Measurements from ENCODE around the gene RNF133. TPM values are rescaled to one million over a fixed set of nuclear protein-coding genes. Genes with fewer than 3 reads are reported as not detected.
A peak's percentile ranks its signal among the peaks of the same experiment; 100 is the strongest.

Gene RNF133
- total and polyA plus RNA-seq, 10 of the 15 experiments (the other 5 are each of a cell fraction or from before 2014, with no cell fraction given): 0.05 TPM; not detected in 9

GRCh38 chr7:122715183-122715582, 16.3 kb upstream of the RNF133 start:
- SMC1A ChIA-PET (ENCODE audit: uncharacterized antibody, unreplicated experiment): interaction anchor here (0.9 to 7.5 kb wide), 19 partner anchors 11 to 148 kb away, joined by 3 to 58 read pairs (median 6); partner anchors contain the start of genes RNF133 and RNF148
- Histone ChIP-seq H3K4me3 (no peak overlapping the region), H3K9ac (ENCODE audit: control insufficient read depth, insufficient read depth, low read length) (no peak overlapping the region), H3K36me3 (ENCODE audit: control insufficient read depth in 2 of 2, insufficient read depth in 2 of 2, low read length in 1 of 2) (no peaks in the 10 kb centered on the region), H3K27me3 (replicated peaks in 1 of 2; ENCODE audit: control insufficient read depth in 2 of 2, insufficient read depth in 2 of 2, low read length in 1 of 2) (no peaks in the 10 kb centered on the region), H3K9me3 (replicated peaks; ENCODE audit: control insufficient read depth, insufficient read depth, low read length) (no peaks in the 10 kb centered on the region), H2AFZ (ENCODE audit: control insufficient read depth, low read depth, low read length) (no peak overlapping the region), H3K79me2 (ENCODE audit: control insufficient read depth, insufficient read depth, low read length) (no peaks in the 10 kb centered on the region), H3K27ac (ENCODE audit: control insufficient read depth, insufficient read depth) (no peak overlapping the region), H3K4me2 (ENCODE audit: control insufficient read depth, insufficient read depth) (no peak overlapping the region), H4K20me1 (ENCODE audit: control insufficient read depth, insufficient read depth) (no peaks in the 10 kb centered on the region), H3K4me1 (ENCODE audit: control insufficient read depth, insufficient read depth, low read length) (no peaks in the 10 kb centered on the region)
- in situ Hi-C loops (cut with MboI) (no loop called here), intact Hi-C loops (cut with micrococcal nuclease; ENCODE audit: unreplicated experiment) (no loop called here)
- FAIRE-seq (no peak), ATAC-seq (peak; percentile 14), DNase-seq (ENCODE audit: low read depth, low spot score) (no peak)
- POLR2A ChIA-PET: interaction anchor here (0.6 to 1.2 kb wide), 4 partner anchors 21 to 170 kb away, joined by 3 to 6 read pairs (median 4); no protein-coding TSS in a partner anchor
- CTCF ChIA-PET: interaction anchor here (0.8 to 4.2 kb wide), 8 partner anchors 12 to 440 kb away, joined by 3 to 21 read pairs (median 4); partner anchors contain the start of gene RNF133
- RAD21 ChIA-PET (ENCODE audit: unreplicated experiment): interaction anchor here (0.6 to 5.4 kb wide), 19 partner anchors 9 to 1333 kb away, joined by 3 to 26 read pairs (median 3); no protein-coding TSS in a partner anchor
- TF ChIP-seq PML (IDR thresholded peaks at IDR 0.05; ENCODE audit: low read length): no peak
- no peak for TF ChIP-seq MEF2A (IDR thresholded peaks at IDR 0.05; ENCODE audit: insufficient read depth, low read depth, low read length)
- TF ChIP-seq RBBP5 (conservative IDR thresholded peaks at IDR 0.05): no peak
- no peak for TF ChIP-seq PAX8 (IDR thresholded peaks at IDR 0.05)
- TF ChIP-seq GATAD2B (conservative IDR thresholded peaks at IDR 0.05; ENCODE audit: low read depth): no peak
- no peak for TF ChIP-seq ZNF622 (IDR thresholded peaks at IDR 0.05)
- no peak for TF ChIP-seq NBN (IDR thresholded peaks at IDR 0.05)
- TF ChIP-seq TARDBP (IDR thresholded peaks at IDR 0.05; ENCODE audit: borderline replicate concordance): no peak
- TF ChIP-seq CBX3 (IDR thresholded peaks at IDR 0.05; ENCODE audit: borderline replicate concordance, low read depth): no peak
- no TSS peak for BruUV-seq (replicated peaks)
- 11% methylated on average over 3 of the region's 3 CpGs for WGBS (ENCODE audit: insufficient coverage, insufficient replicate concordance, low lambda C conversion rate, missing lambda C conversion rate)

- FAIRE-seq (no peak), DNase-seq (ENCODE audit: low read depth, low spot score) (no peak), ATAC-seq (no peak)
- no peak overlapping the region for H2AFZ ChIP-seq (ENCODE audit: control insufficient read depth, low read depth, low read length)
- TF ChIP-seq TCF12 (IDR thresholded peaks at IDR 0.05; ENCODE audit: low read depth, low read length) (no peak), LARP7 (IDR thresholded peaks at IDR 0.05) (no peak), HDAC6 (IDR thresholded peaks at IDR 0.05; ENCODE audit: unreplicated experiment) (no peak), NFIC (IDR thresholded peaks at IDR 0.05; ENCODE audit: low read depth, low read length) (no peak)
- no peak overlapping the region for H3K9ac ChIP-seq (ENCODE audit: control insufficient read depth, insufficient read depth, low read length)
- H3K27ac ChIP-seq (ENCODE audit: control insufficient read depth, insufficient read depth): no peak overlapping the region
- no peaks in the 10 kb centered on the region for H3K36me3 ChIP-seq (ENCODE audit: control insufficient read depth in 2 of 2, insufficient read depth in 2 of 2, low read length in 1 of 2)
- in situ Hi-C loops (cut with MboI): no loop called here
- H3K4me3 ChIP-seq: no peak overlapping the region
- SMC1A ChIA-PET (ENCODE audit: uncharacterized antibody, unreplicated experiment): interaction anchor here (0.7 to 1.7 kb wide), 13 partner anchors 9 to 175 kb away, joined by 3 to 8 read pairs (median 3); partner anchors contain the start of genes CADPS2 and RNF133
- WGBS (ENCODE audit: insufficient coverage, insufficient replicate concordance, low lambda C conversion rate, missing lambda C conversion rate): 0% methylated on average over 1 of the region's 1 CpG
- no peak overlapping the region for H3K4me2 ChIP-seq (ENCODE audit: control insufficient read depth, insufficient read depth)
- H3K27me3 ChIP-seq (replicated peaks in 1 of 2; ENCODE audit: control insufficient read depth in 2 of 2, insufficient read depth in 2 of 2, low read length in 1 of 2): no peaks in the 10 kb centered on the region
- CTCF ChIA-PET: interaction anchor here (0.7 to 1.0 kb wide), 3 partner anchors 11 to 28 kb away, joined by 3 to 4 read pairs (median 3); partner anchors contain the start of gene RNF133
- RAD21 ChIA-PET (ENCODE audit: unreplicated experiment): interaction anchor here (0.6 to 1.7 kb wide), 4 partner anchors 8 to 91 kb away, joined by 3 to 10 read pairs (median 4); partner anchors contain the start of gene RNF133
- H4K20me1 ChIP-seq (ENCODE audit: control insufficient read depth, insufficient read depth): no peaks in the 10 kb centered on the region
- POLR2A ChIA-PET: no interaction called here
- intact Hi-C loops (cut with micrococcal nuclease; ENCODE audit: unreplicated experiment): loop anchor here (5.0 kb wide), 1 partner anchor 79 kb away; no protein-coding TSS in a partner anchor
- H3K79me2 ChIP-seq (ENCODE audit: control insufficient read depth, insufficient read depth, low read length): no peaks in the 10 kb centered on the region
- H3K9me3 ChIP-seq (replicated peaks; ENCODE audit: control insufficient read depth, insufficient read depth, low read length): no peaks in the 10 kb centered on the region
- no peaks in the 10 kb centered on the region for H3K4me1 ChIP-seq (ENCODE audit: control insufficient read depth, insufficient read depth, low read length)
- no TSS peak for BruUV-seq (replicated peaks)
These were observed 12.0 kb upstream of the RNF133 start for GRCh38 chr7:122710916-122711315.
